HG03159 (cell line): Measurements from ENCODE around the gene YJEFN3.

Experiments used
- ATAC-seq: cut with Tn5 transposase; IDR thresholded peaks from one replicate; pipeline ENCODE4 v1.9.1; 2021; ENCODE audit warnings: mild to moderate bottlenecking, moderate library complexity; ENCODE audit not compliant: unreplicated experiment

The YJEFN3 gene

DNA sequence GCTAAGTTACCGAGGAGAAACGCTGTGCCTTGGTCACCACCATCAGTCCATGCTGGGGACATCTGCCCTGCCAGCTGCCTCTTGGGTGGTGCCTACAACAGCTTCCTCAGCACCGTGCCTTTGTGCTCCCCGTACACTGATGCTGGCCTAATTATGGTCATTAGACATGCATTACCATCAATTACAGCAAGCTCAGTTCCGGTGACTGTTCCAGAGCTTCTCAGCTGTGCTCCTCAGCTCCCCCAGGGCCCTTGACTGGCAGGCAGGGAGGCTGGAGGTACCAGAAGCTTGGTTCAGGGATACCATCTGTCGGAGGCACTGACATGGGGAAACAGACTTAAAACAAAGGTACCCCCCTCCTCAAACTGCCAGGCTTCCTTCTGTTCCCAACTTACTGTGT, 49.5 kb downstream of the YJEFN3 start:
- no peak for ATAC-seq

DNA sequence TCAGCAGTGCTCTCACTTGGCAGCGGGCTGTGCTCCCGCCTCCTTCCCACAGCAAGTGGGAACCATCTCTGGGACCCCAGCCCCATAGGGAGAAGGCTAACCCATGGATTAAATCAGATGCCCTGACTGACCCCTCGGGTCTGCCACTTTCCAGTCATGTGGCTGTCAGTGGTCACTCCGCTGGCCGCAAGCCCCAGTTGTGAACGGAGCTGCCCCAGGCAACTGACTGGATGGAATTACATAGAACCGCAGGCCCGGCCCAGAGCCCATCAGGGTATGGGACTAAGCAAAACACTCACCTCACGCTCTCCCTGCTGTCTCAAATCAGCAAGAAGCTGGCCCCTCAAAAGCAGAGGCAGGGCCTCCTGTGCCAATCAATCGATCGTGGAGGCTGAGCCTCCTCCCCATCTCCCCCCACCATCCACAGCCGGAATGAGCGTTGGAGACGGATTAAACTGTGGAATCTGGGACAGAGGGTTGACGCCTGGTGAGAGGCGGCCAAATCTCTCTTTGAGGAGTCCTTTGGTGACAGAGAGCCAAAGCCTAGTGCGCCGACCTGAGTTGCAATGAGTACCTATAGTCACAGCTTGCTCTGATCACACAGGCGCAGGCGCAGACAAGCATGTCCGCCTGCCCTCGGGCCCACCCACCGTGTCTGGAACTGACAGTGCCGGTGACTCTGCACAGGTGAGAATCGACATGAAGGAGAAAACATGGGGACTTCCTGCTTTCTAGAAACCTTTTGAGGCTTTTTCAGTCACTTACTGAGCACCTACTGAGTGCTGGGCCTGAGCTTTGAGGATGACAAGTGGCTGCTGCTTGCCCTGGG, 51.0 kb downstream of the YJEFN3 start:
- ATAC-seq, result no peak

DNA sequence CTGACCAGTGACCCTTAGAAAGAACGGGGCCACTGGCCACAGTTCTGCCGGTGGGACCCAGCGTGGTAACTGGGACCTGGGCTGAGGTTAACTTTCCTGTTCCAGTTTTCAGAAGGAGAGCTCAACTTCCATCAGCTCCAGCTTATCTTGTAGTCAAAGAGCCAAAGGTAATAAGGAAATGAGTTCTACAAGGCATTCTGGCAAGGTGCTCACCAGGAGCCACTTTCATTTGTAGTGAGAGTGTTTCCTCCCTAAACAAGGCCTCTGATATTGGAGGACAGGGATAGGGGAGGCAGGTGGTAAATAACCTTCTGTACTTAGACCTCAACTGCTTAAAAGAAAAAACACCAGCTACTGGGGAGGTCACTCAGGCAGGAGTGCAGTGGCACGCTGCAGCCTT, 51.7 kb downstream of the YJEFN3 start:
- ATAC-seq, result no peak

DNA sequence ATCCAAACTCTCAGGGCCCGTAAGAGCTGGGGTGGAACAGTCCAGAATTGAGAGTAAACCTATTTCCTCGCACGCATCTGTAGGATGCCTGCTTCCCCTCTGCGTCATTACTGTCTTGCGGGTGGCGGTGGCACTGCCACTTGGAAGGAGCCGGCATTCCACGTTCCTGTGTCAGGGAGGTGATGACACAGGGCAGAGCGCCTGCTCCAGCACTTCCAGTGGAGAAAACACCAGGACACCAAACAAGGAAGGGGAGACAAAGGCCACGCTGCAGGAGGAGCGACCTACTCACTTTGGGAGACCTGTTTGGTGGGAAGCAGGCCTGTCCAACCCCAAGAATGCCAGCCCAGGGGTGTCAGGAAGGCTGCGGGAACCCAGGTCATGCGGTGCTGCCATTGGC, 52.7 kb downstream of the YJEFN3 start:
- ATAC-seq, result no peak

DNA sequence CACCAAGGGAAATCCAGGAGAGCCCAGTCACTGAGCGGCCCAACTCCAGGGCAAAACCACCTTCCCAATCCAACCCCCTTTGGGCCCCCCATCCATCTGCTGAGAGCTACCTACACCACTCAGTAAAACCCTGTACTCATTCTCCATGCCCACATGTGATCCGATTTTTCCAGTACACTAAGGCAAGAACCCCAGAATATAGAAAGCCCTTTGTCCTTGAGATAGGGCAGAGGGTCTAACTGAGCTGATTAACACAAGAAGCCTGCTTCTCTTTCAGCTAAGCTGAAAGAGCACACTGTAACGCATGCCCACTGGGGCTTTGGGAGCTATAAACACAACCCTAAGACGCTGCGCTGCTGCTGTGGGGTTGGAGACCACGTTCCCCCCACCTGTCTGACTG, 53.8 kb downstream of the YJEFN3 start:
- ATAC-seq, result no peak

DNA sequence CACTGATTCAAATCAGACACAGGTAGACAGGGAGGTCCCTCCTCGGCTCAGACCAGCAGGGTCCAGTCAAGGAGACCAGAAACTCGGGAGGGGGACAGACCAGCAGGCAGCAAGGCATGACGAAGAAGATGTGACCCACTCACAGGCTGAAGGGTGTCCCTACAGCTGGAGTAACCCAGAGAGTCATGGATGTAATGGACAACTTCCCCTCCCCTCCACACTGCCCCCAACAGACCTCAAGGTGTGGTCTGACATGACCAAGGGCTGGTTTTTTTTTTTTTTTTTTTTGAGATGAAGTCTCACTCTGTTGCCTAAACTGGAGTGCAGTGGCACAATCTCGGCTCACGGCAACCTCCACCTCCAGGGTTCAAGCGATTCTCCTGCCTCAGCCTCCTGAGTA, 55.6 kb downstream of the YJEFN3 start:
- no peak for ATAC-seq
